Activated T-helper 1 cell treated with Interleukin-2 at 50 U/mL for 16 hours (primary cell): ENCODE data around the gene SIRT4.
A peak's percentile ranks its signal among the peaks of the same experiment; 100 is the strongest.
"Not testable (repeated sequence)": the region's sequence is repeated elsewhere in the genome, so short reads cannot be mapped to it uniquely, and the experiment has no call there.

Experiments used
- DNase-seq: peaks from one replicate; pipeline ENCODE4 v3.0.0-alpha.2; 2020; ENCODE audit warnings: low read depth

The SIRT4 gene

DNA sequence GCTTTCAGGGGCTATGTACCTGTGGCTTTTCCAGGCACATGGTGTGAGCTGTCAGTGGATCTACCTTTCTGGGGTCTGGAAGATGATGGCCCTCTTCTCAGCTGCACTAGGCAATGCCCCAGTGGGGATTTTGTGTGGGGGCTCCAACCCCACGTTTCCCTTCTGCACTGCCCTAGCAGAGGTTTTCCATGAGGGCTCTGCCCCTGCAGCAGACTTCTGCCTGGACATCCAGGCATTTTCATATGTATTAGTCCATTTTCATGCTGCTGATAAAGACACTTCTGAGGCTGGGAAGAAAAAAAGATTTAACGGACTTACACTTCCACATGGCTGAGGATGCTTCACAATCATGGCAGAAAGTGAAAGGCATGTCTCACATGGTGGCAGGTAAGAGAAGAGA lies 34.3 kb downstream of the SIRT4 start:
- DNase-seq = not testable (repeated sequence)

DNA sequence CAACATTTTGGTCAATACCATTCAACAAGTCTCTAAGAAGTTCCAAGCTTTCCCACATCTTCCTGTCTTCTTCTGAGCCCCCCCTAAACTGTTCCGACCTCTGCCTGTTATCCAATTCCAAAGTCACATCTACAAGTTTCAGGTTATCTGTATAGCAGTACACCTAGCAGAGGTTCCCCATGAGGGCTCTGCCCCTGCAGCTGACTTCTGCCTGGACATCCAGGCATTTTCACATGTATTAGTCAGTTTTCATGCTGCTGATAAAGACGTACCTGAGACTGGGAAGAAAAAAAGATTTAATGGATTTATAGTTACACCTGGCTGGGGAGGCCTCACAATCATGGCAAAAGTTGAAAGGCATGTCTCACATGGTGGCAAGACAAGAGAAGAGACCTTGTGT lies 35.6 kb downstream of the SIRT4 start:
- no peak for DNase-seq

DNA sequence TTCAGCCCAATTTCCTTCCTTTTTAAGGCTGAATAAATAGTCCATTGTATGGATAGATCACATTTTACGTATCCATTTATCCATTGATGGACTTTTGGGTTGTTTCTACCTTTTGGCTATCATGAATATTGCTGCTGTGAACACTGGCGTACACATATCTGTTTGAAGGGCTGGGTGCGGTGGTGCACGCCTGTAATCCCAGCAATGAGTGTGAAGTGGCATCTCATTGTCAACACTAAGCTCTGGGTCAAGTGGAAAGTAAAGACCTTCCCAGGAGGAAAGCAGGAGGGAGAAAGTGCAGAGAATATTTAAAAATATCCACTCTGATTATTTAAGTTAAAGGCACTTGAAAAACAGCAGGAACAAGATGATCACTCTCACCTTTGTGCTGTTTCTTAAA lies 37.1 kb downstream of the SIRT4 start:
- no peak for DNase-seq

DNA sequence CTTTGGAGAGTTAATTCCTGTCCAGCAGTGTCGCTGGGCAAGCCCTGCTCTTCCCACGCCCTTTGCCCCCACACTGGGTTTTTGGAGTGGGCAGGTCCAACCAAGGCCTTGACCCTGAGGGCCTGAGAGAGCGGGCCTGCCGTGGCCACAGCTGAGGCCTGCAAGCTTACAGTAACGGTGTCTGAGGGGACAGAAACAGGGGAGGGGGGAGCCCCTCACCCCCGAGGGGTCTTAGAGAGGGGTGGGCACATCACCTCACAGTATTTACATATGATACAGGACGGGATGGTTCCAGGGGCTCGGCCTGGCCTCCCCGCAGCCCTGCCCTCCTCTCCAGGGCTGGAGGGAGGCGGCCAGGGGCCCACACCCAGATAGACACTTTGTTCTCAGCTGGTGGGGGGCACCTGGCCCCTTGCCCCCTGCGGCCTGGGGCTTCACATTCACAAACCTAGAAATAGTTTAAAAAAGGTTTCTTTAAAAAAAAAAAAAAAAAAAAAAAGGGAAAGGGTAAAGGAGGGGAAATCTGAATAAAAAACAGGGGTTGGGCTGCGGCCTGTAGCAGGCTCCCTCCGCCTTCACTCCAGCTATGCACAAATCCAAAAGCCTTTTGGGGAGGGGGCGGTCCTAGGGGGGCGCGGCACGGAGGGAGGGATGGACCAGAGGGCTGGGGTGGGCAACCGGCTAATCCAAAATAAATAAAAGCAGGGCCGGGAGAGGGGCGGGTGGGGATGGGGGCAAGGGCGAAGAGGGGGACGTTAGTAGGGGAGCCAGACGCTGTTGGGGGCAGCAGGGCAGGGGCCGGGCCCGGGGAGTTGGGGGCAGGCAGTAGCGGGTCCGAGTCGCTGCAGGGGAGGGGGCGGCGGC lies 40.3 kb downstream of the SIRT4 start:
- DNase-seq = no peak

DNA sequence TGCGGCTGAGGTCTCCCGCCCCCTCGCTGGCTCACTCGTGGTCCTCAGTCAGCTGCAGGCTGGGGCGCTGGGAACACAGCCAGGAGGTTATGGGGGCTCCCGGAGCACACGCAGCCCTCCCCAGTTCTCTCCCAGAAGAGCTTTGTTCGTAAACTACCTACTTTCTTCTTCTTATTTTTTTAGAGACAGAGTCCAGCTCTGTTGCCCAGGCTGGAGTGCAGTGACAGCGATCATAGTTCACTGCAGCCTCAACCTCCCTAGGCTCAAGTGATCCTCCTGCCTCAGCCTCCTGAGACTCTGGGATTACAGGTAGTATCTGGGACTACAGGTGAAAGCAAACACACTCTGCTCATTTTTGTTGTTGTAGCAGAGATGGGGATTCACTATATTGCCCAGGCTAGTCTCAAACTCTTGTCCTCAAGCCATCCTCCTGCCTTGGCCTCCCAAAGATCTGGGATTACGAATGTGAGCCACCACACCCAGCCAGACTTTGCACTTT lies 41.0 kb downstream of the SIRT4 start:
- DNase-seq = no peak

DNA sequence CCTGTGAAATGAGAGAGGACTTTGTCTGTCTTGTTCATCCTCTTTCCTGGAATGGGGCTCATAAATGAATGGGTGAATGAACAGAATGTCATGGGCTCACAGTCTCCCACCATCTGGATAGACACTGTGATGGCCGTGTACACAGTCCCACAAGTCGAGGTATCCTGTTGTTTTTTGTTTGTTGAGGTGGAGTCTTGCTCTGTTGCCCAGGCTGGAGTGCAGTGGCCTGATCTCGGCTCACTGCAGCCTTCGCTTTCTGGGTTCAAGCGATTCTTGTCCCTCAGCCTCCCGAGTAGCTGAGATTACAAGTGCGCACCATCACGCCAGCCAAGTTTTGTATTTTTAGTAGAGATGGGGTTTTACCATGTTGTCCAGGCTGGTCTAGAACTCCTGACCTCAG lies 41.6 kb downstream of the SIRT4 start:
- no peak for DNase-seq

DNA sequence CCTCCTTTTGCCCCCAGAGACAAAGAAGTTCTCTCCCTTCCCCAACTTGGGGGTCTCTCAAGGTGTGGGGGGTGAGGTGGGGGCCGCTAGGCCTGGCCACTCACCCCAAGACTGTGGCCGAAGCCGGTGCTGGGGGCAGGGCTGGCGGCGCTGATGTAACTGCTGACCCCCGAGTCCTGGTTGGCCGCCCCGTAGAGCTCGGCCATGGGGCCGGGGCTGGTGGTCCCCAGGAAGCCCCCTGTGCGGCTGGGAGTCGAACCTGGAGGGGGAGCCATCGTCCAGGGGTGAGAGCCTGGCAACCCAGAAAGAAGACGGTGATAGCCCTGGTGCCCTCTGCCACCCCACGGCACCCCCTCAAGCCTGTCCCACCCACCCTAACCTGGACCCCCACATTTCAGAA lies 43.9 kb downstream of the SIRT4 start:
- DNase-seq = no peak

DNA sequence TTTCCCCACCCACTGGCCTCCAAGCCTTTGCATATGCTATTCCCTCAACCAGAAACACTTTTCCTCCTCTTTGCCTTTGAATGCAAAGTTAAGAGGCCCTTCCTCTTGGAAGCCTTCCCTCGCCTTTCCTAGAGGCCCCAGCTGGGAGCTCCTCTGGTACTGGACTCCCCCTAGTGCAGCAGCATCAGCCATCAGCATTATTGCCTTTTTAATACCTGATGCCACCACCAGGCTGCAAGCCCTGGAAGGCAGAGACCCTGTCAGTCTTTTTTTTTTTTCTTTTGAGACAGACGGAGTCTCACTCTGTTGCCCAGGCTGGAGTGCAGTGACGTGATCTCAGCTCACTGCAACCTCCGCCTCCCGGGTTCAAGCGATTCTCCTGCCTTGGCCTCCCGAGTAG lies 44.6 kb downstream of the SIRT4 start:
- DNase-seq = no peak

DNA sequence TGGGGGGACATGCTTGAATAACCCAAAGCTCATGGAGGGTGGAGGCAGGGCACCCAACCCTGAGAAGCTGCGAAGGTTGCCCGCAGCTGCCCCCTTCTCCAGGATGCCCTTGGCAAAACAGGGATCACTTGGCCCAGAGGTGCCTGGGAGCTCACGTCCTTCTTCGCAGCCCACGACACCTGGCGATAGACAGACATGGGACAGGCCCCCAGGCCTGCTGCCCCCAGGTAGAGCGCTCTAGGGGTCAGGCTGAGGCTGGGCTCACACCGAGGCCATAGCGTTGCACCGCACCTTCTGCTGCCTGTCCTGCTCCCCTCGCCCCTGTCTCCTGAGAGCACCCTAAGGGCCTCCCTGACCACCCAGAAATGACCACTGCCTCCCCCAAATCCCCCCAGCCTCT lies 45.6 kb downstream of the SIRT4 start:
- DNase-seq = no peak

DNA sequence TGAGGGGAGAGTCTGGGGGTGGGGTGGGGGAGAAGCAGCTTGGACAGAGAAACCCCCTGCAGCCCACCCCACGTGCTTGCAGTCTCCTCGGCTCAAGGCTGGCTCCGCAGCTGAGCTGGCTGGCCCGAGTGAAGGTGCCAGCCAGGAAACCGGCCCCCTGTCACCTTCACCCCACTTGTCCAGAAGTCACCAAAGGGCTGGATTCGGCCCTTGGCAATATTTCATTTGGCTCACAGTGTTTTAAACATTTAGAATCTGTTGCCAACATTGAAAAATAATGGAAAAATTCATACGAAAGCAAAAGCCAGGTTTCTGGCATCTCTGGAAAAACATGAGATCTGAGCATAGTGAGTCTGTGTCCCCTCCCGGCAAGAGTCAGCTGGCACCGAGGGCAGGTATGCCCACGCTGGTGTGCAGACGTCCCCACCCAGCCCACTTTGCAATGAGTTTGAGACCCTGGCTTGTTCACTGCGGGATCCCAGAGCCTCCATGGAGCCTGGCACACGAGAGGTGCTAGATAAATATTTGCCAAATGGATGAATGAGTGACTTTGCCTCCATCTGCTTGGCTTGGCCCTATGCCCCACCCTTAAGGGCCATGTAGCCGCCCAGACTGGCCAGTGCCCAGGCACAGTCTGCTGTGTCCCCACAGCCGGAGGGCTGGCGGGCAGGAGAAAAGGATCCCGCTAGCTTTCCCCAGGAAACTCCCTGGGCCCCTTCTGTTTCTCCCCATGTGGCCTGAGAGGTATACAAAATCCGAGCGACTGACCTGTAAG lies 48.6 kb downstream of the SIRT4 start:
- DNase-seq = no peak

DNA sequence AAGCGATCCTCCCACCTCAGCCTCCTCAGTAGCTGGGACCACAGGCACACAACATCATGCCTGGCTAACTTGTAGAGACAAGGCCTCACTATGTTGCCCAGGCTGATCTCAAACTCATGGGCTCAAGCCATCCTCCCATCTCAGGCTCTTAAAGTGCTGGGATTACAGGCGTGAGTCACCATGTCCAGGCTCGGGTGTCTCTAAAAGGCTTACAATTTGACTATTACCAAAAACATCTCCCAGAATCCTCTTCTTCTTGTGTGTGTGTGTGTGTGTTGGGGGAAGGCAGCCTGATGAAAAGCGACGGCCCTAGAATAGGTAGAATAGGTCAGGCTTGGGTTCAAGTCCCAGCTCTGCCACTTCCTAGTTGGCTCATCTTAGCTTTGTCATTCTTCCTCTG lies 50.0 kb downstream of the SIRT4 start:
- DNase-seq = no peak

DNA sequence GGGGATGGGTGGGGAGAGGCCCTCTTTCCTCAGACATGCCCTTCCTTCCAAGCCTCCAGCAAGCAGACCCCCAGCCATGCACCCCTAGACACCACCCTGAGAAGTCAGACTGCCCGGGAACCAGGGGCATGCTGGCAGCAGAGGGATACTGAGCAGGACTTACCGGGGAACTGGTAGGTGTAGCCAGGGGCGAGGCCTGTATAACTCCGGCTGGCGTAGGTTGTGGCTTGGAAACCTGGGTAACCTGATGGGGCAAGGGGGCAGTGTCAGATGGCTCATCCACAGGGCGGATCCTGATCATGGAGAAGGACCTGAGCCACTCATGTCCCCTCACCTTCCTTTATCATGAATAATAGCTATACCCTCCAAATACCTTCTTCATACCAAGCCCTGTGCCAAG lies 51.0 kb downstream of the SIRT4 start:
- no peak for DNase-seq

DNA sequence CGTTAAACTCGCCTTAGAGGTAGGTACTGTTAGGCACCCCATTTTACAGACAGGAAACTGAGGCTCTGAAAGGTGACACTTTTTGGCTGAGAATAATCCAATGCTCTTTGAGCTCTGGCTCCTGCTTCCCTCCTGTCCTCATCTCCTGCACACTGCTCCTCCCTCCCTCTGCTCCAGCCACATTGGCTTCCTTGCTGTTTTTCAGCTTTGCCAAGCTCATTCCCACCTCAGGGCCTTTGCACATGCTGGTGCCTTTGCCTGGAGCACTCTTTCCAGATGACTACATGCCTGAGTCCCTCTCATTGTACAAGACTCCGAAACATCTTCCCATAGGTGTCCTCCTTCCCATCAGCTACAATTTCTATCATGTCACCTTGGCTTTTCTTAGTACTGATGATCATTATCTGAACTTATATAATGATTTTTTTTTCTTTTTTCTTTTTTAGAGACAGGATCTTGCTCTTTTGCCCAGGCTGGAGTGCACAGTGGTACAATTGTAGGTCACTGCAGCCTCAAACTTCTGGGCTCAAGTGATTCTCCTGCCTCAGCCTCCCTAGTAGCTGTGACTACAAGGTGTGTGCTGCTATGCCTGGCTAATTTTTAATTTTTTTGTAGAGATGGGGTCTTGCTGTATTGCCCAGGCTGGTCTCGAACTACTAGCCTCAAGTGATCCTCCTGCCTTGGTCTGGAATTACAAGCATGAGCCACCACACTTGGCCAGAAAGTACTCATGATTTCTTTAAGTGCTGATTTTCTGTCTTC lies 51.6 kb downstream of the SIRT4 start:
- DNase-seq = no peak

DNA sequence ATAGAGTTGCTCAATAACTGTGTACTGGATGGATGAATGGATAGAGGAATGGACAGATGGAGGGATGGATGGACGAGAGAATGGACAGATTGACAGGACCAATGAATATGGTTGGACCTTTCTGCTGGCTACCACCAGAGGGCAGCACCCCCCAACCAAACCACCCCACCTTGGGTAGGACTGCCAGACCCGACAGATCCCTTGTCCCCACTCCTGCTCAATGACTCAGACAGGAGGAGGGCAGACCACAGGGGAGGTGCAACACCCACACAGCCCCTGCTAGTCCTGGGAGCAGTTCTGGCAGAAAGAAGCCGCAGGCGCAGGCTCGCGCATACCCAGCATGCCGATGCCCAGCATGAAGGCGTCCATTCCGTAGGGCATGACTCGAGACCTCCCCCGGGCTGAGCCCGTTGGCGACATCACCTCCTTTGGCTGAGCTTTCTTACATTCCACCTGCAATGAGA lies 54.5 kb downstream of the SIRT4 start:
- peak; percentile 53 for DNase-seq

DNA sequence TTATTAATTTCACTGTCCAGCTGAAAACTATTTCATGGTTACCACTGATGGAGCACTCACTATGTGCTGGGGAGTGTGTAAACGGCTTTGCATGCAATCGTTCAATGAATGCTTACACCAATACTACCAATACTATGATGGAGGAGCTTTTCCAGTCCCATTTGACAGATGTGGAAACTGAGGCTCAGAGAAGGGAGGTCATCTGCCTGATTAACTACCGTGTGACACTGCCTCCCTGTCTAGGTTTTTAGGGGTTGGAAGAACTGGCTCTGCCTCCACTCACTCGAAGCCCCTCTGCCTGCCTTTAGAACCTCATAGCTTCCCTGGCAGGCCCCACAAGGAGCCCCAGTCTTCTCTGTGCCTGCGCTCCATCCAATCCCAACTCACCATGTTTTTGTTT lies 55.0 kb downstream of the SIRT4 start:
- no peak for DNase-seq

DNA sequence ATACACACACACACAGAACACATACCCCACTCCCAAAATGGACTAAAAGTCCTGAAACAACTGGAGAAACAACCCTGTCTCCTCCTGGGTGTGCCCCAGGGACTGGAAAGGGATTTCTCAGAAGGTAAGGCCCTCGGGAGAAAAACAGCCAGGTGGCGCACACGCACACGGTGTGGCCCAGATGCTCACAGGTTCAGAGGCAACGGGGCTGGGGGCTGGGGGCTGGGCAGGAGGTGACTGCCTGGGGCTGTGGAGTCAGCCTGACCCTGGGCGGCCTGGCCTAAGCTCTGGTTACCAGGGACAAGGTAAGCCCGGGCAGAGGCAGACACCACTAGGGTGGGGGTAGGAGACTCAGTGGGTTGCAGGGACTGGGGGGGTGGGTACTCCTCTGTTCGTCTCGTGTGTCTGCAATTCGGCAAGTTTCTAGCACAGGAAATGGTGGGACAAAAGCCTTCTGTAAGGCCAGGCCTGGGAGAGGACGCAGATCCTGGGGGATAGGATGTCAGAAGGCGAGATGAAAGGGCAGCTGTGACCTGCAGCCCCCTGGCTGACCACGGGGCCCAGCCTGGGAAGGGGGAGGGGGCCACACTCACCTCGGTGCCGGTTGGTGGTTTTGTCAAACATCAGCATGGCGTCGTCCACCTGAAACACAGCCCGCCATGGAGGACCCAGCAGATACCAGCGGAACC lies 56.4 kb downstream of the SIRT4 start:
- no peak for DNase-seq

DNA sequence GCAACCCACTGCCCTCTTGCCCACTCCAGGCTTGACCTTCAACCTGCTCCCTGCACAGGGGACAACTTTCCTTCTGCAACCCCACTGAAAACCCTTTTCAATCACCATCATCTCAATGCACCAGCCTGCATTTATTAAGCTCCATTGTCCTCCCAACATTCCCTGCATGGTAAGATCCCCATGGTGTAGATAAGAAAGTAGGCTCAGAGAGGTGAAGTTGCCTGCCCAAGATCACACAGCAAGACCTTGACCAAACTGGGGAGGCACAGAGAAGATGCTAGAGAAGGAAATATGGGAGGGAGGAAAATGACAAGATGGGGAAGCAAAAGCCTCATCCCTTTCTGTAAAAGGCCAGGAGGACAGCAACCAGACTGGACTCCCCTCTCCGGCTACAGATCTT lies 57.0 kb downstream of the SIRT4 start:
- DNase-seq = no peak

DNA sequence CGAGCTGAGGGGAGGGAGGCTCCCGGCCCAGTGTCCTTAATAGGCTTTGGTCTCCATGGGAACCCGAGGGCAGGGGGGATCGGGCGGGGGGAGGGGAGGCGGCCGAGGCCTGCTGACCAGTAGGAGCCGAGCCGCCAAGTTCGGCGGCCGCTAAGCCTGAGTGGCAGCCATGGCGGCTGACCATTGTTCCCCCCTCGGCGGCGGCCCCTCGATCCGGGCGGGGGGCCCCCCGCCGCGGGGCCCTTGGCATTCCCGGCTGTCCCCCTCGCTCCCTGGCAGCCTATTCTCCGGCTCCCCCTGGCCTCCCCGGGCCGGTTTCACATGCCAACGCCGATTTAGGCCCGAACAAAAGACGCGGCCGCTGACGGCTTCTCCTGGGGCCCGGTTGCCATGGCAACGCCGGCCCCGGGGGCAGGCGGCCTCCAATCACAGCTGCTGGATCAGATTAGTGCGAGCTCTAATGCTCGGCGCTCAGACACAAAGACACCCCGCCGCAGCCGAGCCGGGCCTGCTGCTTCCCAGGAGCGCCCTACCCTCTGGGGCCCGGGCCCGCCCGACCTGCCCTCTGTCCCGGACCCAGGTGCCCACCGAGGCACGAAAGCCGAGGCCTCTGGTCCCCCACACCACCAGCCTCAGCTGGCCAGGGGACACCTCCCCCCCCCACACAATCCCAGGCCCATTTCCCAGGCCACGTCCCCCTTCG lies 59.5 kb downstream of the SIRT4 start:
- no peak for DNase-seq
